Gastrocnemius medialis (tissue), 4 donors: ENCODE data around the gene THSD7B.

Experiments
- CTCF ChIP-seq, 5 experiments: fragments of 450-650 bp in 3 of 5; fragments of 200-600 bp in 2 of 5; sonication (generic) in 2 of 5; IDR thresholded peaks in 4 of 5; conservative IDR thresholded peaks in 1 of 5; 1 replicate in 4 of 5; 2 replicates in 1 of 5; pipeline ENCODE4 v1.5.1; 2016 to 2019; ENCODE audit warnings: antibody characterized with exemption in 5 of 5, mild to moderate bottlenecking in 3 of 5, moderate library complexity in 3 of 5
- POLR2A ChIP-seq, 2 donors: fragments of 450-650 bp; IDR thresholded peaks; one replicate each; pipeline ENCODE4 v1.6.1; 2017; ENCODE audit warnings: antibody characterized with exemption in 2 of 2, mild to moderate bottlenecking in 2 of 2, moderate library complexity in 2 of 2

DNA sequence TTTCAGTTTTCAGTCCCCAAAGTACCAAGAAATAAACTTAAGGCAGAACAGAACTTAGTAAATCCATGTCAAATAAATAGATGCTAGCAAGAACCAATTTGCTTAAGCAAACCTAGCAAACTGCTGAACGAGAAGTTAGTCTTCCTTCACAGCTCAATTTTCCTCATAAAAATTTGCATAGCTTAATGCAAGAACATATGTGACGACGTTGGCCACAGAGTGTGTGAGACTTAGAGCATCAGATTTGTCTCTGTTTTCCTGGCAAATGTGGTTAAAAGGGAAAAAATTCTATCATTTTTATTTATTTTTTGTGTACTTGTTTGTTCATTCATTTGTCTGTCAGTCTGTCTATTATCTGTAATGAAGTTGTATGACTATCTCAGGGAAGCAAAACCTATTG, 485.7 kb downstream of the THSD7B start:
- no peak for TF ChIP-seq CTCF (IDR thresholded peaks at IDR 0.05 in 4 of 5, conservative IDR thresholded peaks at IDR 0.05 in 1 of 5)
- no peak for TF ChIP-seq POLR2A (IDR thresholded peaks at IDR 0.05)
